GM18520 (cell line): ENCODE data around the gene GPX5.
"Not testable (repeated sequence)": the region's sequence is repeated elsewhere in the genome, so short reads cannot be mapped to it uniquely, and the experiment has no call there.

Experiments
- ATAC-seq: cut with Tn5 transposase; IDR thresholded peaks from one replicate; pipeline ENCODE4 v1.9.1; 2021; ENCODE audit not compliant: unreplicated experiment

GPX5 gene

DNA sequence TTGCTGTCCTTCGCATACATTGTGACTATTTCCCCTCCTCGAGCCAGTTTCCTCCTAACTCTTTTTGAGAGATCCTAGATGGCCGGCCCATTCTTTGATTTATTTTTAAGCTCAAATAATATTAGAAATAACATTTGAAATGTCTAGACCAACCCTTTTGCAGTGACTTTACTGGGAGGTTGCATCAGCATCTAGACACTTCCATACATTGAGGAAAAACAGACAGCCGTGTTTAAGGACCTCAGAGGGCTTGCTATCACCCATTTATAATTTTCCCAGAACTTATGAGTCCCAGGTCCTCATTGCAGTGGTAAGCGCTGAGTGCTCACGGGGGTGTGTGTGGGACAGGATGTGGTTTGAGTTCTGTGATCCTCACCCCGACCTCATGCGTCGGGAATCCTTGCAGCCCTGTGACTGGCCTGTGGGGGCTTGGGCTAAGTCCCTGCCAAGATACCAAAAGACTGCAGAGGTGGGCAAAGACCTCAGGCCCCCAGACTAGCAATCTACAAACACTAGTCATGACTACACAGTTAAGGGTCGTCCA lies at the start of gene GPX5:
GPX5 (plus strand) TSS at position 386 of the 544 bp plus-strand sequence; CDS start at position 519, 133 bp downstream.
- no peak for ATAC-seq

- no peak for ATAC-seq
These were observed 47.2 kb upstream of the GPX5 start for GRCh38 chr6:28478518-28478917.

GRCh38 chr6:28480253-28480932 lies 45.3 kb upstream of the GPX5 start:
- ATAC-seq = no peak

GRCh38 chr6:28485482-28485881 lies 40.2 kb upstream of the GPX5 start:
- no peak for ATAC-seq

DNA sequence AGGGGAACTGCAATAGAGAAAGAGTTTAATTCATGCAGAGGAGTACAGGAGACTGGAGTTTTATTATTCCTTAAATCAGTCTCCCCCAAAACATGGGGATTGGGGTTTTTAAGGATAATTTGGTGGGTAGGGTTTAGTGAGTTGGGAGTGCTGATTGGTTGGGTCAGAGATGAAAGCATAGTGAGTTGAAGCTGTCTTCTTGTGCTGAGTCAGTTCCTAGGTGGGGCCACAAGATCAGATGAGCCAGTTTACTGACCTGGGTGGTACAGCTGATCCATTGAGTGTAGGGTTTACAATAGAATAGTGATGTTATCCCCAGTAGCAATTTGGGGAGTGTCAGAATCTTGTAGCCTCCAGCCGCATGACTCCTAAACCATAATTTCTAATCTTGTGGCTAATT lies 39.1 kb upstream of the GPX5 start:
- ATAC-seq = no peak

DNA sequence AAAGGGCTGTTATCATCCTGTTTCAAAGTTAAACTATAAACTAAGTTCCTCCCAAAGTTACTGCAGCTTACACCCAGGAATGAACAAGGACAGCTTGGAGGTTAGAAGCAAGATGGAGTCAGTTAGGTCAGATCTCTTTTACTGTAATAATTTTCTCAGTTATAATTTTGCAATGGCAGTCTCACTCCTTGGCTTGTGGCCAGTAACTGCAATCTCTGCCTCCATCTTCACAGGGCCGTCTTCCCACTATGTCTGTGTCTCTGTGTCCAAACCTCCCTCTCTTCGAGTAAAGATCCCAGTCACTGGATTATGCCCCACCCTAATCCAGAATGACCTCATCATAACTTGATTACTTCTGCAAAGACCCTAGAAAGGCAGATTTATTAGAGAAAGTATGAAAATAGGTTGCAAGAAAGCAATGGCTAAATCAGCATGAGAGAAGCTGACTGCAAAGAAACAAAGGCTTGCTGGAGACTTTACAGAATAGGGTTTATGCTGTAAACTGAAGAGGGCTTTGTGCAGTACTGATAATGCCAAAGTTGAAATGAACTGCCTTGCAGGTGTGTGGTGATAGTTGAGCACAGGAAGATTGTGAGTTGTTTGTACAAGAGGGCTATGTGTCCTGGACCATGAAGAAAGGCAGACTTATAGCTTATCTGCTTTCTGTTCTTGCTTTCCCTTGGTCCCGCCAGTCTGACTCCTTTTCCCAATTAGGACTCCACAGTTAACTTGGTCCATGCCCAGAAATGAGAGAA lies 38.5 kb upstream of the GPX5 start:
- no peak for ATAC-seq

GRCh38 chr6:28488916-28489365 lies 36.7 kb upstream of the GPX5 start:
- no peak for ATAC-seq

GRCh38 chr6:28489366-28490204 lies 36.1 kb upstream of the GPX5 start:
- ATAC-seq = peak; percentile 55

DNA sequence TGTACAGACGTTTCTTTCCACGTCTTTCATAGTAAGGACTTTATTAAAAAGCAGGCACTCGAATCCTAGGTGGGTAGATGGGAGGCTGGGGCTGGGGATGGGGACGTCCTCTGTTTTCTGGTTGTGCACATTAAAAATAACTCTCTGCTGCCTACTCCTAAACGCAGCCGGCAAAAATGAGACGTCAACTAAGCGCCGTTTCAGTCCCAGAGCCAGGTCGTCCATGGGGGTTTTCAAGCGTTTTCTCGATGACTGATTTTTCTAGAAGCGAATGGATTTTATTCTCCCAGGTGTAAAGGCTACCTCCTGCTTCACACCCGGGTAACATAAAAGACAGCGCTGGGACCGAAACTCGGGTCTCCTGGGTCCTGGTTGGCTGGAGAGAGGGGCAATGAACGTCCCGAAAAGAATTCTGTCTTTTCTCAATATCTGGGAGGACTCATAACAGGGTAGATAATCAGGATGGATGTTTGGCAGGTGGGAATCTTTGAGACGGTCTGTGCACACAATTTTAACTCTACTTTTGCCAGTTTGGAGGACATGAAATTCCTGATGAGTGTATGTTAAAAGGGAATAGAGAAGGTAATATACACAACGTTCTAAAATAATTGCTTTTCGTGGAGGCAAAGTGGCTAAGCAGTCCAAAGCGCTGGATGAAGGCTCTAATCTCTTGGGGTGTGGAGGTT lies 35.3 kb upstream of the GPX5 start:
- no peak for ATAC-seq

GRCh38 chr6:28491984-28492317 lies 33.7 kb upstream of the GPX5 start:
- ATAC-seq = no peak

DNA sequence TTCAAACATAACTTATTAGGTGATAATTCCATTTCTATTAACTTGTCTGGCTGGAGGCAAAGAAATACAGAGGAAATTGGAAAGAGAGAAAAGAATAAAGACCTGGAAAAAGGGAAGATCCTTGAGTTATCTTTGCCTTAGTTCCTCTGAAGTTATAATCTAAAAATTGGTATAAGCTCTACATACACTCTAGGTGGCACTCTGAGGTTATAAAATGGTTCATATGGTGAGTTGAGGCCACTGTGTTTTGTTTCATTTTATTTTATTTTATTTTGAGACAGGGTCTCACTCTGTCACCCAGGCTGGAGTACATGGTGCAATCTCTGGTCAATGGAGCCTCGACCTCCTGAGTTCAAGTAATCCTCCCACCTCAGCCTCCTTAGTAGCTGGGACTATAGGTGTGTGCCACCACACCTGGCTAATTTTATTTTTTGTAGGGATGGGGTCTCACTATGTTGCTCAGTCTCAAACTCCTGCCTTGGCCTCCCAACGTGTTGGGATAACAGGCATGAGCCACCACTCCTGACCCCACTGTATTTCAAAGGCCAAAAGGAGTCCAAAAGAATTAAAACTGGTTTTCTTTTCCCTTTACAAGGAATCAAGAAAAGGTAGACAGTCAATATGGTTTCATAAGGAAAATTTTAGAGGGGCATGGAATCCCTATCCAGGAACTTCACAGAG lies 29.4 kb upstream of the GPX5 start:
- ATAC-seq = no peak

GRCh38 chr6:28497306-28497705 lies 28.4 kb upstream of the GPX5 start:
- no peak for ATAC-seq

GRCh38 chr6:28497893-28498292 lies 27.8 kb upstream of the GPX5 start:
- no peak for ATAC-seq

GRCh38 chr6:28501259-28501658 lies 24.4 kb upstream of the GPX5 start:
- ATAC-seq = no peak

DNA sequence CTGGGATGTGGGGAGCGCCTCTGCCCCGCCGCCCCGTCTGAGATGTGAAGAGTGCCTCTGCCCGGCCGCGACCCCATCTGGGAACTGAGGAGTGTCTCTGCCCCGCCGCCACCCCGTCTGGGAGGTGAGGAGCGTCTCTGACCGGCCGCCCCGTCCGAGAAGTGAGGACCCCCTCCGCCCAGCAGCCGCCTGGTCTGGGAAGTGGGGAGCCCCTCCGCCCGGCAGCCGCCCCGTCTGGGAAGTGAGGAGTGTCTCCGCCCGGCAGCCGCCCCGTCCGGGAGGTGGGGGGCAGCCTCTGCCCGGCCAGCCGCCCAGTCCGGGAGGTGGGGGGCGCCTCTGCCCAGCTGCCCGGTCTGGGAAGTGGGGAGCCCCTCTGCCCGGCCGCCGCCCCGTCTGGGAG lies 23.5 kb upstream of the GPX5 start:
- ATAC-seq = not testable (repeated sequence)

DNA sequence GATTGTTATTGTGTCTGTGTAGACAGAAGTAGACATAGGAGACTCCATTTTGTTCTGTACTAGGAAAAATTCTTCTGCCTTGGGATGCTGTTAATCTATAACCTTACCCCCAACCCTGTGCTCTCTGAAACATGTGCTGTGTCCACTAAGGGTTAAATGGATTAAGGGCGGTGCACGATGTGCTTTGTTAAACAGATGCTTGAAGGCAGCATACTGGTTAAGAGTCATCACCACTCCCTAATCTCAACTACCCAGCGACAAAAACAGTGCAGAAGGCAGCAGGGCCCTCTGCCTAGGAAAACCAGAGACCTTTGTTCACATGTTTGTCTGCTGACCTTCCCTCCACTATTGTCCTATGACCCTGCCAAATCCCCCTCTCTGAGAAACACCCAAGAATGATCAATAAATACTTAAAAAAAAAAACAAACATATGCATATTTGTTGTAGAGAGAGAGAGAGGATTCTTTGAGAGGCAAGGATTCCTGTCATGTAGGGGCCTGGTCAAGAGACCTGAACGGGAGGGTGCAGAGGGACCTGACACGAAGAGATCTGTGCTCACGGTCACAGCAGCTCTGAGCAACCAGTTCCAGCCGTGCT lies 22.9 kb upstream of the GPX5 start:
- not testable (repeated sequence) for ATAC-seq

- ATAC-seq = no peak
These were observed 19.9 kb upstream of the GPX5 start for GRCh38 chr6:28505733-28506132.

GRCh38 chr6:28506807-28507475 lies 18.7 kb upstream of the GPX5 start:
- no peak for ATAC-seq

DNA sequence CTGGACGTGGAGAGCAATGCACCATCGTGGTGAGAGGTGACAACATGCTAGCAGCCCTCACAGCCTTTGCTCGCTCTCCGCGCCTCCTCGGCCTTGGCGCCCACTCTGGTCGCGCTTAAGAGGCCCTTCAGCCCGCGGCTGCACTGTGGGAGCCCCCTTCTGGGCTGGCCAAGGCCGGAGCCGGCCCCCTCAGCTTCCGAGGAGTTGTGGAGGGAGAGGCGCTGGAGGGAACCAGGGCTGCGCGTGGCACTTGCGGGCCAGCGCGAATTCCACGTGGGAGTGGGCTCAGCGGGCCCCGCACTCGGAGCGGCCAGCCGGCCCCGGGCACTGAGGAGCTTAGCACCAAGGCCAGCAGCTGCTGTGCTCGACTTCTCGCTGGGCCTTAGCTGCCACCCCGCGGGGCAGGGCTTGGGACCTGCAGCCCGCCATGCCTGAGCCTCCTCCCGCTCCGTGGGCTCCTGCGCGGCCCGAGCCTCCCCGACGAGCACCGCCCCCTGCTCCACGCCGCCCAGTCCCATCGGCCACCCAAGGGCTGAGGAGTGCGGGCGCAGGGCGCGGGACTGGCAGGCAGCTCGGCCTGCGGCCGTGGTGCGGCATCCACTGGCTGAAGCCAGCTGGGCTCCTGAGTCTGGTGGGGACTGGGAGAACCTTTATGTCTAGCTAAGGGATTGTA lies 13.9 kb upstream of the GPX5 start:
- ATAC-seq = no peak
